ENCODE measurements around the gene CD200. TPM values are rescaled to one million over a fixed set of nuclear protein-coding genes. Genes with fewer than 3 reads are reported as not detected.

Gene CD200
- total RNA-seq, 4 donors from 2014 or later: 2.7 to 5.3 (median 3.6) TPM

DNA sequence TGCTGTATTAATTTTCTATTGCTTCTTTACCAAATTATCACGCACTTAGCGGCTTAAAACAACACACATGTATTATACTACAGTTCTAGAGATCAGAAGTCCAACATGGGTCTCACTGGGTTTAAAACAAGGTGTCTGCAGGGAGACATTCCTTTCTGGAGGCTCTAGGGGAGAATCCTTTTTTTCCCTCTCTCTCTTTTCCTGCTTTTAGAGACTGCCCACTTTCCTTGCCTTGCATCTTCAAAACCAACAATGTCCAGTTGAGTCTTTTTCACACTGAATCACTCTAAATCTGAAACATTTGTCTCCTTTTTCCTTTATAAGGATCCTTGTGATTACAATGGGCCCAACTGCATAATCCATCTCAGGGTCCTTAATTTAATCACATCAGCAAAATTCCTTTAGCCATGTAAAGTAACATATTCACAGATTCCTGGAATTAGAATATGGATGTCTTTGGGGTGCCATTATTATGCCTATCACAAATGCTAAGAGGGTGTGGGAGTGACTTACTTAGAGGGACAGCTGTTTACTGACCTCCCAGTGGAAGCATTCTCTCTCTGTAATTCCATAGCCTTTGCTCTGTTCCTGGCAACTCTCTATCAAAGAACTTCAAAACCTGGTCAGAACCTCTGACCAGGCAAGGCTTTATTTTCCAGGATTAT, 21.8 kb downstream of the CD200 start:
- Histone ChIP-seq H3K4me3 (no peak overlapping the region), H3K9me3 (no peaks in the 10 kb centered on the region), H3K27ac (no peak overlapping the region), H3K4me1 (no peaks in the 10 kb centered on the region), H3K27me3 (no peaks in the 10 kb centered on the region), H3K36me3 (no peaks in the 10 kb centered on the region)
- 90% methylated on average over 2 of the region's 2 CpGs for WGBS
- TF ChIP-seq EP300 (IDR thresholded peaks at IDR 0.05): no peak
- DNase-seq (ENCODE audit: low spot score in 2 of 2): no peak

DNA sequence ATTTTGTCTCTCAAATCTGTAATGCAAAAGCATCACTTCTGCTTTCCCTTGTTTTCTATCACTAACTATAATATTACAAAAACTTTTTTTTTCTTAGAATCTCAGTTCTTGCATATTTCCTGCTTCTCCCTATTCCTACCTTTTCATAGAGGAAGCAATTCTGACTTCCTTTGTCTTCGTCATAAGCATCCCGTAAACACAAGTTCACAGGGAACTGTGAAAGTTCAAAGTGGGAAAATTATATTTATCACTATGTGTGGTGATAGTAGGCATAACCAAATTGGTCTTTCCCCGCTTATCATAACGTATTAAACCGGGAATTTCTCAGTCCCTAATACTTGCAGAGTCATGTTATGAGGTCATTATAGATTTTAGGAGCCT, 22.3 kb downstream of the CD200 start:
- Histone ChIP-seq H3K4me1 (no peaks in the 10 kb centered on the region), H3K36me3 (no peaks in the 10 kb centered on the region), H3K27me3 (no peaks in the 10 kb centered on the region), H3K9me3 (no peaks in the 10 kb centered on the region), H3K4me3 (no peak overlapping the region), H3K27ac (no peak overlapping the region)
- TF ChIP-seq POLR2A (IDR thresholded peaks at IDR 0.05) (no peak), EP300 (IDR thresholded peaks at IDR 0.05) (no peak), POLR2AphosphoS5 (IDR thresholded peaks at IDR 0.05) (no peak)
- TF ChIP-seq, protein P1, sequence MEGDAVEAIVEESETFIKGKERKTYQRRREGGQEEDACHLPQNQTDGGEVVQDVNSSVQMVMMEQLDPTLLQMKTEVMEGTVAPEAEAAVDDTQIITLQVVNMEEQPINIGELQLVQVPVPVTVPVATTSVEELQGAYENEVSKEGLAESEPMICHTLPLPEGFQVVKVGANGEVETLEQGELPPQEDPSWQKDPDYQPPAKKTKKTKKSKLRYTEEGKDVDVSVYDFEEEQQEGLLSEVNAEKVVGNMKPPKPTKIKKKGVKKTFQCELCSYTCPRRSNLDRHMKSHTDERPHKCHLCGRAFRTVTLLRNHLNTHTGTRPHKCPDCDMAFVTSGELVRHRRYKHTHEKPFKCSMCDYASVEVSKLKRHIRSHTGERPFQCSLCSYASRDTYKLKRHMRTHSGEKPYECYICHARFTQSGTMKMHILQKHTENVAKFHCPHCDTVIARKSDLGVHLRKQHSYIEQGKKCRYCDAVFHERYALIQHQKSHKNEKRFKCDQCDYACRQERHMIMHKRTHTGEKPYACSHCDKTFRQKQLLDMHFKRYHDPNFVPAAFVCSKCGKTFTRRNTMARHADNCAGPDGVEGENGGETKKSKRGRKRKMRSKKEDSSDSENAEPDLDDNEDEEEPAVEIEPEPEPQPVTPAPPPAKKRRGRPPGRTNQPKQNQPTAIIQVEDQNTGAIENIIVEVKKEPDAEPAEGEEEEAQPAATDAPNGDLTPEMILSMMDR (IDR thresholded peaks at IDR 0.05): no peak
- 87% methylated on average over 5 of the region's 5 CpGs for WGBS
- no peak for DNase-seq (ENCODE audit: low spot score in 2 of 2)

DNA sequence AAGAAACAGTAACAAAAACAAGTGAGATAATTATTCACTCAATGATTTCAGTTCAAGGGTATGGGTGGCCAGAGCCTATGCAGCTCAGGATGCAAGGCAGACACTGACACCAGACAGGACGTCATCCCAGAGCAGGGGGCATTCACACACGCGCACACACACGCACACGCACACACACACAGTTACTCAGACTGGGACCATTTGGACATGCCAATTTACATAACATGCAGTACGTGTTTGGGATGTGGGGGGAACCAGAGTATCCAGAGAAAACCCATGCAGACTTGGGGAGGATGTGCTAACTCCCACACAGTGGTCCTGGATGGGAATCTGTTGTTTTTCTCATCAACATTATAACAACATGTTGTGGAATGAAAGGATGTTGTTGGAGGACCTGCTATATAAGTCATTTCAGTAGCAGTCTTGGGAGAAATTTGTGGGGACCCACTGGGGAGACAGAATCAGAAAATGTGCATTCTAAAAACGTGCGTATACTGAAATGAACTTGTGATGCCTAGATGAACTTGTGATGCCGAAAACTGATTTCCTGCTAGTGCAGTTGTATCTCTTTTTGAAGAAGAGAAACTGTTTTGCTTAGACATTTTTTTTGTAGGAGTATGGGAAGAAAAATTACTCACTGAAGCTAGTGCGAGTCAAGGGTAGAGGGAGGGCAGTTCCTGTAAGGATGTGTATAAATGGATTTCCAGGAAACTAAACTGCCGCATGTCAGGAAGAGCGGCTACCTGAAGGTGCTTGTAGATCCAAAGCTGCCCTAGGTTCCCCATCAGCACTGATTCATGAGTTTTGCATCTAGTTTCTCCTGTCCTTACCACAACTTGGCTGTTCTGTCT, 25.2 kb downstream of the CD200 start:
- Histone ChIP-seq H3K36me3 (no peaks in the 10 kb centered on the region), H3K27ac (no peak overlapping the region), H3K4me3 (no peak overlapping the region), H3K9me3 (no peaks in the 10 kb centered on the region), H3K27me3 (no peaks in the 10 kb centered on the region), H3K4me1 (no peaks in the 10 kb centered on the region)
- WGBS: 75% methylated on average over 12 of the region's 12 CpGs
- TF ChIP-seq, protein P1 (IDR thresholded peaks at IDR 0.05): no peak
- TF ChIP-seq EP300 (IDR thresholded peaks at IDR 0.05): no peak
- TF ChIP-seq POLR2A (IDR thresholded peaks at IDR 0.05): no peak
- TF ChIP-seq POLR2AphosphoS5 (IDR thresholded peaks at IDR 0.05): no peak
- DNase-seq (ENCODE audit: low spot score in 2 of 2): no peak

DNA sequence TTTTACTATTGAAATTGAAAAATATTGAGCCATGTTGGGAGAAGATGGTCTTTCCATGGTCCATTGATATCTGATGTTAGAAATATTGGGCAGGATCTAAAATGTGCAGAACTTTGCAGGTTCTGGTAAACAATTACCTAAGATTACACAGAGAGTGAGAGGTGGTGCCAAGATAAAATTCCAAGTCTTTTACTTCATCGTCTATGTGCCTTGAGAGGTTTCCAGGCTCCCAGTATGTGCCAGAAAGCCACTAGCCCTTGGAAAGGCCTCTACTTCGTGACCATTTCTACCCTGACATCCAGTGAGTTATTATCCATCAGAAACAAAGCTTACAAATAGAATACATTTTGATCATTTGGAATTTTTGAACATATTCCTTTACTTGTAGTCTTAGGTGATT, 27.6 kb downstream of the CD200 start:
- no peak overlapping the region for H3K4me3 ChIP-seq
- 32% methylated on average over 2 of the region's 2 CpGs for WGBS
- no peaks in the 10 kb centered on the region for H3K36me3 ChIP-seq
- no peaks in the 10 kb centered on the region for H3K9me3 ChIP-seq
- H3K27ac ChIP-seq: no peak overlapping the region
- no peaks in the 10 kb centered on the region for H3K4me1 ChIP-seq
- no peak for DNase-seq (ENCODE audit: low spot score in 2 of 2)
- TF ChIP-seq EP300 (IDR thresholded peaks at IDR 0.05) (no peak), POLR2AphosphoS5 (IDR thresholded peaks at IDR 0.05) (no peak), POLR2A (IDR thresholded peaks at IDR 0.05) (no peak)
- TF ChIP-seq, protein P1 (IDR thresholded peaks at IDR 0.05): no peak
- H3K27me3 ChIP-seq: no peaks in the 10 kb centered on the region

DNA sequence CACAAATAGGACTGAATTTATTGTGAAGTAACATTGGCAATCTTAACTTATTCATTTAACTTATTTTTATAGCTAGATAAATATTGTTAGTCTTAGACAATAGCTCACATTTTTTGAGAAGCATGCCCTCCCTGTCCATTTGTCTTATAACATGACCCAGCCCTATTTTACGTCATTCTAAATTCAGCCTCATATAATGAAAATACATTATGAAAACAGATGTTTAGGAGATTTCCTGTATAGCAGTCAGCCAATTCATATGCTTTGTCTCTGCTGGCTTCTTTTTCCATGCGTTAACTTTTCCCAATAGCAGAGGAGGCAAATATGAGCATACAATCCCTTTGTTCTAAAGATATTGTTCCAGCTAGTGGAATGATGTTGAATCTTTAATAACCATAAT, 29.3 kb downstream of the CD200 start:
- Histone ChIP-seq H3K36me3 (no peaks in the 10 kb centered on the region), H3K9me3 (no peaks in the 10 kb centered on the region), H3K27me3 (no peaks in the 10 kb centered on the region), H3K27ac (no peak overlapping the region), H3K4me1 (no peaks in the 10 kb centered on the region), H3K4me3 (no peak overlapping the region)
- 85% methylated on average over 2 of the region's 2 CpGs for WGBS
- no peak for DNase-seq (ENCODE audit: low spot score in 2 of 2)
- no peak for TF ChIP-seq EP300 (IDR thresholded peaks at IDR 0.05)
- no peak for TF ChIP-seq POLR2AphosphoS5 (IDR thresholded peaks at IDR 0.05)
- TF ChIP-seq POLR2A (IDR thresholded peaks at IDR 0.05): no peak
- TF ChIP-seq, protein P1 (IDR thresholded peaks at IDR 0.05): no peak

All from suprapubic skin (tissue), 4 donors.